Ovary (tissue), 3 donors: Measurements from ENCODE around the gene OR2M4.
"Not testable (repeated sequence)": the region's sequence is repeated elsewhere in the genome, so short reads cannot be mapped to it uniquely, and the experiment has no call there.

Source experiments
- POLR2A ChIP-seq: fragments of 450-650 bp; IDR thresholded peaks from one replicate; pipeline ENCODE4 v1.6.1; 2017; ENCODE audit warnings: antibody characterized with exemption, mild to moderate bottlenecking, moderate library complexity
- TF ChIP-seq, protein P1 (sequence below), 3 donors: fragments of 450-650 bp in 2 of 3; fragments of 200-600 bp in 1 of 3; IDR thresholded peaks; one replicate each; pipeline versions ENCODE4 v1.5.1 to v1.8.0; 2016 to 2022; ENCODE audit warnings: antibody characterized with exemption in 3 of 3, mild to moderate bottlenecking in 1 of 3
- donor health status: DM: no; HTN: no; CAD: no.

DNA sequence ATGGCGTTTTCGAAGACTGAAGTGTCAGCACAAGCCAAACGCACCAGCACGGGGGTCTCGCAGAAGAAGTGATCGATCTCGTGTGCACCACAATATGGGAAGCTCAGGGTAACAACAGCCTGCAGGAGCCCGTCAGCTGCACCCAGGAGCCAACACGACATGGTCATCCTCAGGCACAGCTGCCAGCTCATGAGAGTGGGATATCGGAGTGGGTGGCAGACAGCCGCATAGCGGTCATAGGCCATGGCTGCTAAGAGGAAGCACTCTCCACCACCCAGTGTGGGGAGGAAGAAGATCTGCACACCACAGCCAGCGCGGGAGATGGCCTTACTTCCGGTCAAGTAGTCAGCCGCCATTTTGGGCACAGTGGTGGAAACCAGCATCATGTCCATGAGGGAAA lies 42.0 kb downstream of the OR2M4 start:
- TF ChIP-seq POLR2A, result not testable (repeated sequence)
- TF ChIP-seq, protein P1, sequence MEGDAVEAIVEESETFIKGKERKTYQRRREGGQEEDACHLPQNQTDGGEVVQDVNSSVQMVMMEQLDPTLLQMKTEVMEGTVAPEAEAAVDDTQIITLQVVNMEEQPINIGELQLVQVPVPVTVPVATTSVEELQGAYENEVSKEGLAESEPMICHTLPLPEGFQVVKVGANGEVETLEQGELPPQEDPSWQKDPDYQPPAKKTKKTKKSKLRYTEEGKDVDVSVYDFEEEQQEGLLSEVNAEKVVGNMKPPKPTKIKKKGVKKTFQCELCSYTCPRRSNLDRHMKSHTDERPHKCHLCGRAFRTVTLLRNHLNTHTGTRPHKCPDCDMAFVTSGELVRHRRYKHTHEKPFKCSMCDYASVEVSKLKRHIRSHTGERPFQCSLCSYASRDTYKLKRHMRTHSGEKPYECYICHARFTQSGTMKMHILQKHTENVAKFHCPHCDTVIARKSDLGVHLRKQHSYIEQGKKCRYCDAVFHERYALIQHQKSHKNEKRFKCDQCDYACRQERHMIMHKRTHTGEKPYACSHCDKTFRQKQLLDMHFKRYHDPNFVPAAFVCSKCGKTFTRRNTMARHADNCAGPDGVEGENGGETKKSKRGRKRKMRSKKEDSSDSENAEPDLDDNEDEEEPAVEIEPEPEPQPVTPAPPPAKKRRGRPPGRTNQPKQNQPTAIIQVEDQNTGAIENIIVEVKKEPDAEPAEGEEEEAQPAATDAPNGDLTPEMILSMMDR (IDR thresholded peaks at IDR 0.05), result not testable (repeated sequence)
